HG03139 (cell line): ENCODE measurements around the gene SNN.

Experiments used
- ATAC-seq: cut with Tn5 transposase; IDR thresholded peaks from one replicate; pipeline ENCODE4 v1.9.1; 2021; ENCODE audit not compliant: unreplicated experiment

The SNN gene

GRCh38 chr16:11666103-11667055, 1.9 kb upstream of the SNN start:
- ATAC-seq: no peak

DNA sequence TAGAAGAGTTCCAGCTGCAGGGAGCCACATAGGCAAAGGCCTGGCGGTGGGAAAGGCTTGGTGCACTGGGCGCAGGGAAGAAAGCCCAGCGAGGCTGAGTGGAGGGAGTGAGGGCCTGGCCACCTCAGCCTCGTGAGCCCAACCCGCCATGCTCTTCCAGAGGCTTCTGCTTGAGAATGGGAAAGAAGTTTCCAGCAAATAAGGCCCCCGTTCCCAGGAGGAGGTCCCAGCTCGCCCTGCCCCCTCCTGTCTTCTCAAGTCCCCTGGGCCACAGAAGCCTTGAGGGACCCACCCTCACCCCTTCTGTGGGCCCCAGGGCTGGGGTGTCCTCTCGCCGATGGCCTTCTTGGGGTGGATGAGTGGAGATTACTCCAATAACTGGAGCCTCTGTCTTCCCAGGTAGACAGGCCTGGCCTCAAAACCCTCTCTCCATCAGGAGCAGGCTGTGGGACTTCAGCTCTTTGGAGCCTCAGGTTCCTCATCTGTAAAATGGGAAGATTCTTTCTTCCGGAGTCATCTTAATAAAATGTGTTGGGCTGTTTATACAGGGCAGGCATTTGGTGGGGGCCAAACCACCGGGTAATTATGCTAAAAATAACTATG, 933 bp upstream of the SNN start:
- no peak for ATAC-seq

GRCh38 chr16:11668623-11669379, 546 bp downstream of the SNN start:
- no peak for ATAC-seq

DNA sequence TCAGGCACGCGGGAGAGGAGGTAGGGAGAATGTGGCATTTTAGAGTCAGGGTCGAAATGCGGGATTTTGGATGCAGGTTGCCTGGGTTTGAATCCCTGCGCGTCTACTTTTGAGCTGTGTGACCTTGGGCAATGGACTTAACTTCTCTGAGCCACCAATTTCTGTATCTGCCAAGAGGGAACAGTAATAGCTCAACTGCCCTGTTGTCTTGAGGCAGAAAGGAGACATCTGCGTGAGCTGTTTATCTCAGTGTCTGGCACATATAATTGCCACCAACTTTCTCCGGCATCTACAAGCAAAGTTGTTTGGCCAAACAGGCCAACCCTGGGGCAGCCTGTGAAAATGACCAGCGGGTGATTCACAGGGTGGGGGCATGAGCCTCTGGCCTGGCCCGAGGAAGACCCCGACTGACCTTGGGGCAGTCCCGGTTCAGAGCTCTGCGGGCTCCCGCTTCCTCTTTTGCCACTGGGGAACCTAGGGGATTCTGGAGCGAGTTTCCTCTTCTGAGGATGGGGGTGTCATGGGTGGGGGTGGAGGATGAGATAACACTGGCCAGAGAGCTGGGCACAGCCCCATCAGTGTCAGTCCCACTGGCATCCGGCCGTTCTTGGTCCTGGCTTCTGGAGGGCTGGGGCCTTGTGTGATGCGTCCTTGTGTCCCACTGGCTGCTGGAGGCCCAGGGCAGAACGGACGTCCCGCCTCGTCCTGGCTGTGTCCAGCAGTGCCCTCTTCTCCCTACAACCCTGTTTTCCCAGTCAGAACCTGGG, 1.3 kb downstream of the SNN start:
- ATAC-seq: no peak

GRCh38 chr16:11670171-11671131, 2.2 kb downstream of the SNN start:
- ATAC-seq: no peak

GRCh38 chr16:11671271-11671670, 3.0 kb downstream of the SNN start:
- ATAC-seq: no peak

DNA sequence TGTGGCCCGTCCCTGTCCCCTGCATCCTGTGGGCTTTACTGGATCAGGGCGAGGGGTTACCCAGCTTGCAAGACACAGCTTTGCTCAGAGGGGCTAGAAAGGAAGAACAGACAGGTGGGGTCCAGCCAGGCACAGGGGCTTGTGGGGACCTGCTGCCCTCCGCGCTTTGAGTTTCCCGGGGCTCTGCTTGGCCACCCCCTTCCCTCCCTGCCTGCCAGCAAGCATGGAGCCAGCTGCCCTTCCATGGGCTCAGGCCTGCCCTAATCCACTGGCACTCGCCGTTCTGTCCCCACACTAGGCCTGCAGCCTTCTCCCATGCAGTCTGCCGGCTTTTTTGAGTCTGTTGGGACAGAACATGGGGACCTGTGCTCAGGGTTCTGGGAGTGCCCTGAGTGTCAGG, 3.4 kb downstream of the SNN start:
- no peak for ATAC-seq

GRCh38 chr16:11672206-11673090, 4.2 kb downstream of the SNN start:
- ATAC-seq: no peak

DNA sequence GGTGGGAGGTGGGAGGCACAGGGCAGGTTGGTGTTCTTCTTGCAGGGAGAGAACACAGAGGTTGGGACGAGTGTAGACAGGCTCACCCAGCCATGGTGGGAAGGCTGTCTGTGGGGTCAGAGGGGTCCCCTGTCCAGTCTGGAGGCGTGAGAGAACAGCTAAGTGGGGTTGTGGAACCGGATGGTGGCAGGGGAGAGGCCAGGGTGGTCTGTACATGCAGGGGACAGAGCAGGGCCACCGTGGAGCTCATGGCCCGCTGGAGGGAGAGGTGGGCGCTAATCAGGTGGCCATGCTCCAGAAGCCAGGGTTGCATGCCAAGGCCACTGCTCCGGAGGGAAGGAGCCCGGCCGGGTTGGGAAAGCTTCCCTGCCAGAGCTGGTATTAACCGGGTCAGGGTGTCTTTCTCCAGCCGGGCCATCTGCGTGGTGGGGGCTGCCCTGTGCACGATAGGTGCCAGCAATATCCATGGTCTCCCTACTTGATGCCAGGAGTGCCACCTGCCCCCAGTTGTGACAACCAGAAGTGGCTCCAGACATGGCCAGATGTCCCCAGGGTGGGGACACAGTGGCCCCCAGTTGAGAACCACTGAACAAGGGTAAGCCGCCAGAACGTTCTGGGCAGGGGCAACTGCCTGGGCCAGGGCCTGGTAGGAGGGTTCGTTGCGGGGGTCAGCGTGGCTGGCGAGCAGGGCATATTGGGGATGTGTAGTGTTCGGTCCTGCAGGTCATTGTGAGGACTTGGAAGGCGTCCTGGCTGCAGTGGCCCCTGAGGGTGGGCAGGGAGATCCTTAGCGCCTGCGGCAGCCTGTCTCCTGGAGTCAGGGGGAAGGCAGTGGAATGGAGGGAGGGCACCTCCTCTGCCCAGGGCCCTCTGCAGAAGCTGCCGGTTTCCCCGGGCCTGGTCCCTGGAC, 5.1 kb downstream of the SNN start:
- no peak for ATAC-seq

DNA sequence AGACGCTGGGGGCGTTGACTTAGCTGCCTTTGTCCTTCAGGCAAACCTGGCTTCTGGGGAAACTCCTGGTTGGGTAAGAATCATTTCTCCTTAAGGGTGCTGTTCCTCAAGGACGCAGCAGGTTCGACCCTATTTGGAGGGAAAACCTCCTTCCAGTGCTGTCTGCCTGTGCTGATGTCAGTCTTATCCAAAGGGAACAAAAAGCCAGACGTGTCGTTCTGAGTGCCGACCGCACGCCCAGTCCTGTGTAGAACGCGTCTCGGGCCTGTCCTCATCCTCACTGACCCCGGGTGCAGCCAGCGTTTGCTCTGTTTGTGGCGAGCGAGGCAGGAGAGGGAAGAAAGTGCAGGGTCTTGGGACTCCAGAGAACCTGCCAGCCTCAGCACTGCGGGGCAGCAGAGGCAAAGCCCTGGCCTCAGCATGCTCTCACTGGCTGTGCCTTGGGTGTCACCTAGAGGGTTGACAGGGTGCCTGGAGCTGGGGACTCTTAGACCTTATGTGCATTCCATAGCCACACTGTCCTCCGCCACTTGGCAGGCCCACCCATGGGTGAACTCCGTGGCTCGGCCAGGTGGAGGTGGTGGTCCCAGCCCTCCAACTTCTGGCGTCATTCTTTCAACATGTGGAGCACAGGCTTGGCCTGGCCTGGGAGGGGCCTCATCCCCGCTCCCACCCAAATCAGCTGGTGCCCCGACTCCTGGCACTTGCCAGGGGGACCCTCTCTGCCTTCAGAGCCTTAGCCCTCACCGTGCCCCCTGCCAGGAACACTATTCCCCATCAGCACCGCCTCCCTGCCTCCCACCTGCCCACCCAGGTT, 6.0 kb downstream of the SNN start:
- ATAC-seq: no peak

- no peak for ATAC-seq
Observed at GRCh38 chr16:11674818-11675560, 6.7 kb downstream of the SNN start.

GRCh38 chr16:11675561-11676511, 7.6 kb downstream of the SNN start:
- ATAC-seq: no peak

DNA sequence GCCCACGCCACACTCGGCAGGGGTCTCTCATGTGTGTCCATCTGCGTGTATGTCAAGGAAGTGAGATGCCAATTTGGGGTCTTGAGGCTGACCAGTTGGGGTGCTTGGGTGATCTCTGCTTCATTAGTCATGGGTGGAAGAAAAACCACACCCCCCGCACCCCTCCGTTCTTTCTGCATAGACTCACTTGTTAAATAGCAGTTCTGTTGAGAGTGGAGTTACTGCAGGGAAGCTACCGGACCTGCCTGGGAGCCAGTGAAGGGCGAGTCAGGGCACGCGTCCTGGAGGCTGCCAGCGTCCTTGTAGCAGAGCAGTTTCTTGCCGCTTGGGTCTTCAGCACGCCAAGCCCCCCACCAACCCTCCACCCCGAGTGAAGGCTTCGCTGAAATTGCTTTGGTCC, 8.5 kb downstream of the SNN start:
- ATAC-seq: no peak

DNA sequence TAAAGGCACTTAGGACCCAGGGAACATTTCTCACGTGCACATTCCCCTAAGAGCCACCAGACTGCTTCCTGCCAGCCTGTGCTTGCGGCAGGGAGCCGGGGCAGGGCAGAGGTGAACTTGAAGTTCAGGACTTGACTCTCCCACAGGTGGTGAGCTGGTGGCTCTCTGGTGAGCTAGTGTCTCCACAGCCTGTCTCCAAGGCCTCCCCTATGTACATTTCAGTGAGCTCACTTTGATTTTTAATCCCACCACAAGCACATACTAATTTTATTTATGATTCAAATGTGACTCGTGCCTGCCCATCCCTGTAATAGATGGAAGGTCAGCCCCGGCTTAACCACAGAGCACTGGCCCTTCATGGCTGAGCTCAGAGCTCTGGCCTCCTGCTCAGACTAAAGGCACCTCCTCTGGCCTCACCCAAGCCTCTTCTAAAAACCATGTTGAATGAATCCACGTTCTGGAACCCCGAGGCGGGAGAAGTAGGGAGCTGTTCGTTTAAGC, 9.2 kb downstream of the SNN start:
- ATAC-seq: no peak
